Osteoblast (primary cell): ENCODE results near the gene IQGAP1. TPM values are rescaled to one million over a fixed set of nuclear protein-coding genes. Genes with fewer than 3 reads are reported as not detected.

Source experiments
- DNase-seq: peaks from one replicate; pipeline ENCODE4 v3.0.0; 2011; ENCODE audit warnings: low spot score, mixed read lengths; ENCODE audit not compliant: insufficient read length; ENCODE audit errors: missing footprints
- H2AFZ ChIP-seq: 2 replicates; pipeline ENCODE4 v1.6.0; 2011; ENCODE audit warnings: mild to moderate bottlenecking, low read length
- H3K27ac ChIP-seq: 2 replicates; pipeline ENCODE4 v1.5.1; 2011; ENCODE audit warnings: mild to moderate bottlenecking, low read depth, low read length, moderate library complexity
- H3K27me3 ChIP-seq: 2 replicates; pipeline ENCODE4 v1.6.0; 2012; ENCODE audit warnings: mild to moderate bottlenecking, control low read depth, inconsistent platforms, low read length, moderate library complexity; ENCODE audit not compliant: insufficient read depth
- H3K36me3 ChIP-seq: 2 replicates; pipeline ENCODE4 v1.5.1; 2011; ENCODE audit warnings: mild to moderate bottlenecking, low read length, control low read depth, moderate library complexity; ENCODE audit not compliant: insufficient read depth
- H3K4me1 ChIP-seq: 2 replicates; pipeline ENCODE4 v1.5.1; 2011; ENCODE audit warnings: mild to moderate bottlenecking, low read length, control low read depth, moderate library complexity; ENCODE audit not compliant: insufficient read depth
- H3K4me2 ChIP-seq: 2 replicates; pipeline ENCODE4 v1.6.0; 2011; ENCODE audit warnings: mild to moderate bottlenecking, low read length; ENCODE audit not compliant: insufficient read depth
- H3K4me3 ChIP-seq: fragments of 200-600 bp; sonication (generic); 3 replicates; pipeline ENCODE4 v1.5.1; 2012; ENCODE audit warnings: mild to moderate bottlenecking, low read length, inconsistent platforms; ENCODE audit not compliant: insufficient read depth
- H3K79me2 ChIP-seq: 2 replicates; pipeline ENCODE4 v1.6.0; 2012; ENCODE audit warnings: mild to moderate bottlenecking, low read length, control low read depth, inconsistent platforms; ENCODE audit not compliant: insufficient read depth
- H3K9me3 ChIP-seq: 2 replicates; pipeline ENCODE4 v1.5.1; 2011; ENCODE audit warnings: low read depth, low read length, control low read depth
- H4K20me1 ChIP-seq: 2 replicates; pipeline ENCODE4 v1.6.0; 2012; ENCODE audit warnings: mild to moderate bottlenecking, low read length, control low read depth; ENCODE audit not compliant: insufficient read depth
- CTCF ChIP-seq: IDR thresholded peaks from 2 replicates; pipeline ENCODE4 v1.5.1; 2011; ENCODE audit warnings: mild to moderate bottlenecking, low read depth, low read length, moderate library complexity; ENCODE audit errors: extremely low read depth
- total RNA-seq: library from RNA; depleted of rRNA; stranded (reverse); fragments of >200 nt; gene quantifications from 2 replicates; pipeline ENCODE4 v1.2.3, GENCODE V29; 2012

The IQGAP1 gene
- total RNA-seq, 1 donor = 259 TPM

- Histone ChIP-seq H3K27ac (no peak overlapping the region), H3K4me2 (no peak overlapping the region), H3K36me3 (peaks cover 73% of the 10 kb centered on the region), H3K4me1 (no peaks in the 10 kb centered on the region), H3K4me3 (no peak overlapping the region), H3K9me3 (no peaks in the 10 kb centered on the region), H3K27me3 (no peaks in the 10 kb centered on the region), H4K20me1 (peaks cover 2% of the 10 kb centered on the region), H3K79me2 (peaks cover 9% of the 10 kb centered on the region), H2AFZ (no peak overlapping the region)
- no peak for DNase-seq
- no peak for TF ChIP-seq CTCF
These were observed 83.7 kb downstream of the IQGAP1 start for GRCh38 chr15:90471769-90472168.

- H3K27me3 ChIP-seq = no peaks in the 10 kb centered on the region
- no peak for TF ChIP-seq CTCF
- no peak for DNase-seq
- H3K27ac ChIP-seq = no peak overlapping the region
- no peak overlapping the region for H2AFZ ChIP-seq
- no peaks in the 10 kb centered on the region for H3K4me1 ChIP-seq
- H3K9me3 ChIP-seq = no peaks in the 10 kb centered on the region
- H4K20me1 ChIP-seq = no peaks in the 10 kb centered on the region
- no peak overlapping the region for H3K4me3 ChIP-seq
- peaks cover 73% of the 10 kb centered on the region for H3K36me3 ChIP-seq
- no peak overlapping the region for H3K4me2 ChIP-seq
- H3K79me2 ChIP-seq = no peaks in the 10 kb centered on the region
These were observed 90.9 kb downstream of the IQGAP1 start for GRCh38 chr15:90478846-90479481.

DNA sequence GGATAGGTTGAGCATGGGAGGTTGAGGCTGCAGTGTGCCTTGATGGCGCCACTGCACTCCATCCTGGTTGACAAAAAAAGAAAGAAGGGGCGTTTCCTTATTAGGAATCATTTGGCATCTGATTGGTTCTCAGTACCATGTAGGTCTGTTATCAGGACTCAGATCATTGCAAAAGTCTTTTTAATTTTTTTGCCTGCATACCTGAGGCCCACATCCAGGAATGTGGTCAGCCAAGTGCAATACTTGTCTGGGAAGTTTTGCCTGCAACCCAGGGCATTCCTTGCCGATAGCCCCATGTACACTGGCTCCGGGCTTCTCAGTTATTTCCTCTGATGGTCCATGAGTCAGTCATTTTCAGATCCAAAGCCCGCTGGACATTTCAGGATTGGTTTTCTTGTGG is 91.6 kb downstream of the IQGAP1 start:
- Histone ChIP-seq H3K9me3 (no peaks in the 10 kb centered on the region), H3K36me3 (peaks cover 72% of the 10 kb centered on the region), H4K20me1 (no peaks in the 10 kb centered on the region), H3K27ac (no peak overlapping the region), H3K4me3 (no peak overlapping the region), H3K4me1 (no peaks in the 10 kb centered on the region), H3K79me2 (no peaks in the 10 kb centered on the region), H2AFZ (no peak overlapping the region), H3K4me2 (no peak overlapping the region), H3K27me3 (no peaks in the 10 kb centered on the region)
- TF ChIP-seq CTCF = no peak
- no peak for DNase-seq

DNA sequence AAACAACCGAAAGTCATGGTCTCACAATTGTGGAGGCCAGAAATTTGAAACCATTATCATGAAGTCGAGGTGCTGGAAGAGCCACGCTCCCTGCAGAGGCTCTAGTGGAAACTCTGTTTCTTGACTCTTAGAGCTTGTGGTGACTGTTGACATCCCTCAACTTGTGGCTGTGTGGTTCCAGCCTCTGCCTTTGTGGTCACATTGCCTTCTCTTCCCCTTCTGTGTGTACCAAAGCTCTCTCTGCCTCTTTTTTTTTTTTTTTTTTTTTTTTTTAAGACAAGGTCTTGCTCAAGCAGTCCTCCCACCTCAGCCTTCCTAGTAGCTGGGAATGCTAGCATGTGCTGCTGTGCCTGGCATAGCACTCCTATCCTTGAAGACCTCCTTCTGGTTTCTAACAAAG is 93.0 kb downstream of the IQGAP1 start:
- Histone ChIP-seq H3K36me3 (peaks cover 77% of the 10 kb centered on the region), H3K79me2 (no peaks in the 10 kb centered on the region), H2AFZ (no peak overlapping the region), H3K4me1 (no peaks in the 10 kb centered on the region), H3K4me3 (no peak overlapping the region), H3K27ac (no peak overlapping the region), H3K27me3 (no peaks in the 10 kb centered on the region), H3K4me2 (no peak overlapping the region), H4K20me1 (no peaks in the 10 kb centered on the region), H3K9me3 (no peaks in the 10 kb centered on the region)
- no peak for TF ChIP-seq CTCF
- no peak for DNase-seq
